ENCODE results near the gene FHL1.
A peak's percentile ranks its signal among the peaks of the same experiment; 100 is the strongest.
"Not testable (repeated sequence)": the region's sequence is repeated elsewhere in the genome, so short reads cannot be mapped to it uniquely, and the experiment has no call there.

FHL1 gene

DNA sequence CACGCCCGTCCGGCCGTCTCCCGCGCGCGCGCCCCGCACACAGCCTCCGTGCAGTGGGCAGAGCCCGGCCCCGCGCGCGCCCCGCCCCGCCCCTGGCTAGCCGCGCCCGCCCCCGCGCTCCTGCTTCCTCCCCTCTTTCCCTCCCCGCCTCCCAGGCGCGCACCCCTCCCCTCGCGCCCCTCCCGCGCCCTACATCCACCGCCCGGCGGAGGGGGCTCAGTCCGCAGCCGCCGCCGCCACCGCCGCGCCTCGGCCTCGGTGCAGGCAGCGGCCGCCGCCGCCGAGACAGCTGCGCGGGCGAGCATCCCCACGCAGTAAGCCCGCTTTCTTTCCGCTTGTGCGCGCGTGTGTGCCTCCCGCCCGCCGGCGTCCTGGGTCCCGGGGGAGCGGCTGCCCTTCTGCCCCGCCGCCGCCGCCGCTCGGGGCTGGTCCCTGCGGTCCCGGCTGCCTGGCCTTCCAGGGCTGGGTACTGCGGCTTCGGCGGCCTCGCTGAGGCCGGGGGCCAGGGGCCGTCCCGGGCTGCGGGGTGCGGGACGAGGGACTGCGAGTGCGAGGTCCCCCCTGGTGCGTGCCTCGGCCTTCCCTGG, at the start of gene FHL1:
Gene FHL1, plus strand, starts transcription at position 219 of the 587 bp plus-strand sequence.
- DNase-seq = peak; percentile 54 to 56

- no peak for DNase-seq
These were observed 49.2 kb upstream of the FHL1 start for GRCh38 chrX:136097871-136098805.

DNA sequence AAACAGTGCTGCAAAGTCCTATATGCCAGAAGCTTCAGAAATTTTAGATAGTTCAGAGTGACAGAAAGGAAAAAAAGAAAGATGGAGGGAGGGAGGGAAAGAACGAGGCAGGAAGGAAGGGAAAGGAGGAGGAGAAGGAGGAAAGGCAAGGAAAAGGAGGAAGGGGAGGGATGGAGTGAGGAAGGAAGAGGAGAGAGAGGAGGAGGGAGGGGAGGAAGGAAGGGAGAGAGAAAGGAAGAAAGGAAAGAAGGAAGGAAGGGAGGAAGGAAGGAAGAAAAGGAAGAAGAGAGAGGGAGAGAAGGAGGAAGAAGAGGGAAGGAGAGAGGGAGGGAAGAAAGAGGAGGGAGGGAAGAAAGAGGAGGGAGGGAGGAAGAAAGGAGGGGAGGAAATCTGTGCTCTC, 42.4 kb upstream of the FHL1 start:
- no peak for DNase-seq

DNA sequence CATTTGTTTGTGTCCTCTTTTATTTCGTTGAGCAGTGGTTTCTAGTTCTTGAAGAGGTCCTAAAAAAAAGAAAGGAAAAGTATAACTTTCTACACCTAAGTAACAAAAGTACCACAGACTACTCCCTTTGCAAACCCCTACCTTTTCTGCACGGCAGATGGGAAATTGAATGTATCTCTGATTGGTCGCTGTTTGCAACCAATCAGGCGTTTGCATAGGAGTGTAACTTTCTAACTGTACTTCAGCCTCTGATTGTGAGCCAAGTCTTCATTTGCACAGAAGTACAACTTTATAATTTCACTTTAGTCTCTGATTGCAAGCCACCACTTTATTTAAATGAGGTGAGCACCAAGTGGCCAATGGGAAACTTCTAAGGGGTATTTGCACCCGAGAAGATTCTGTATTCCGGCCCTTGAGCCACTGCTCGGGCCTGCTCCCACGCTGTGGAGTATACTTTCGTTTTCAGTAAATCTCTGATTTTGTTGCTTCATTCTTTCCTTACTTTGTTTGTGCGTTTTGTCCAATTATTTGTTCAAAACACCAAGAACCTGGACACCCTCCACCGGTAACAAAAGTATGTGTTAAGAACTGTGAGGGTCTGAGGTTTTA, 40.3 kb upstream of the FHL1 start:
- DNase-seq = no peak

GRCh38 chrX:136108905-136109304, 38.4 kb upstream of the FHL1 start:
- DNase-seq = not testable (repeated sequence)

DNA sequence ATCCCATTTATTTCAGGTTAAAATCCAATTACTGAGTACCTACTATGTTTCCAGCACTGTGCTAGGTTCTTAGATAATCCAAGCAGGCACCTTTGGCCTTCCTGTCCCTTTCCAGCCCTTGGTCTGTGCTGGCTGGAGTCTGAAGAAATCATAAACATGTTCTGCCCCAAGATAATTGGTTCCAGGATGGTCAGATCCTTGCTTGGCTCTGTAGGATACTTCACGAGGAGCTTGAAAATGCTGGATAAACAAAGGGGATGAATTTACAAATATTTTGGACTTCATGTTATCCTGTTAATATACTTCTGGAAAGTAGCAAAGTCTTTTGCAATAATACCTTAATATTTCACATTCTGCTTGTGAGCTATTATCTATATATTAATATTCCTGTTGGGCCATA, 35.0 kb upstream of the FHL1 start:
- no peak for DNase-seq

- DNase-seq = no peak
These were observed 34.6 kb upstream of the FHL1 start for GRCh38 chrX:136112778-136113177.

DNA sequence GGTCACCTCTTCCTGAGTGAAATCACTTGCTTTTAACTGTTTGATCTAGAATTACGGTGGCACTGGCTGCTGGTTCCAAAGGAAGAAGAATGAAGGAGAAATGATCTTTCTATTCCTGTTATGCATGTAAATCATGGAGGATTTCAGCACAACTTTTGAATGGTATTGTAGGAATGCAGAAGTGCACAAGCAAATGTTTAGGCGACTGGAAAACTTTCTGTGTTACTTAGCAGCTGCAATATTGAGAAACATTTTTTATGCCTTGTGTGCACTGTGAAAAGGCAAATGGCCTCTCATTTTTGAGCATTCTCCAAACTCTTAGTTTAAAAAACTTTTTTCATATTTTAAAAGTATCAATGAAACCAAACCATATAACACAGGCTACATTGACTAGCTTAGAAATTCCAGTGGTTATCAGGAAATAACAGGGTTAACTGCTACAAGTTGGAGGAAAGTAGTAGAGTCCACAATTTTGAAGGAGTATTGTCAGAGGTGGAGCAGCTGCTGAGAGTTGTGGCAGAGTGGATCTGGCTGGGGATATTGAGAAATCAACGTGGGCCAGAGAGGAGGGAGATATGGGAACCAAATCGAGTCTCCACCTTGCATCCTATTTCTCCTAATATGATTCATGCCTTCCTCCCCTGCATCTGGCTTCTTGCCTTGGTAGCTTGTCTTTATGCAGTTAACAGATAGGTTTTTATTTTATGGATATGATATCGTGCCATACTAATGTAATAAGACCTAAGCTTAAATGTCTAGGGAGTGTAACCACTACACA, 32.0 kb upstream of the FHL1 start:
- DNase-seq = no peak

GRCh38 chrX:136115904-136116297, 31.4 kb upstream of the FHL1 start:
- DNase-seq = no peak

DNA sequence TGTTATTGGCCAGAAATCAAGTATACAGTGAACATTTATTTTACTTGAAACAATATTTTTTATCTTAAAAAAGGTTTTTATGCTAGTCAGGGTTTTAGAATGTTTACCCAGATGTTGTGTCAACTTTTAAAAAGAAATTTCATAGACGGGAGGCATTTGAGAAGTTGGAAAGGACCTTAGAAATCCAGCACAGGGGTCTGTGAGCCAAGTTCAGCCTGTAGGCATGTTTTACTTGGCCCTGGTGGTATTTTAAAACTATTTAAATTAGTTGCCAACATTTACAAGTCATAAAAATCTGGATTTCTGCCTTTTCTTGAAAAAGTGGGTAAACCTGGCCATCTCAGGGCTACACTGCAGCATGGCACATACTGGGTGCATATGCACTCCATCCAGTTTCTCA, 25.5 kb upstream of the FHL1 start:
- DNase-seq = no peak

DNA sequence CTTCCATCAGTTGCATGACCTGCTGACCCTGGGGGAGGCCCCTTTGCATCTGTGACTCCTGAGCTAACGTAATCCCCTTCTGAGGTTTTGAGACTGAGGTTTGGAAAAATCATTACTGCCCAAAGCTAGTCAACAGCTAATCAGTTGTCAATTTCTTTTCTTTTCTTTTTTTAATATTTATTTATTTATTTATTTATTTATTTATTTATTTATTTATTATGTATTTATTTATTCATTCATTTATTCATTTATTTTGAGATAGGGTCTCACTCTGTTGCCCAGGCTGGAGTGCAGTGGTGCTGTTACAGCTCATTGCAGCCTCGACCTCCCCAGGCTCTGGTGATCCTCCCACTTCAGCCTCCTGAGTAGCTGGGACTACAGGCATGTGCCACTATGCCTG, 25.1 kb upstream of the FHL1 start:
- DNase-seq = no peak

GRCh38 chrX:136125106-136125505, 22.2 kb upstream of the FHL1 start:
- no peak for DNase-seq

DNA sequence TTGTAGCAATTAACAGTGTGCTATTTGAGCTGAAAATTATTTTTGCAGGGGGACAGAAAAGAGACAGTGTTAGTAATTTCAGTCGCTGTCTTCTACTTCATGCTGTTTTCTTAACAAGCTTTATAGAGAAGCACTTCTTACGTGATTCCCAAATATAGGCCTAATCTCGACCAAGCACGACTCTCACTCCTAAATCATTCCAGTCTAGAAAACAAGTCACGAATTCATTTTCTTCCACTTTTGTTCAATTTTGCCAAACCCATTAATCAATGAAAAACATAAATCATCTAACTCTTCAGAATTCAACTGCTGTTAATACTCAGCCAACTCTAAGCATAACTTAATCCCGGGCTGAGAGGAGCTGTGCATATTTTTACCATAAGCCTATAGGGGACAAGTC, 21.0 kb upstream of the FHL1 start:
- no peak for DNase-seq

GRCh38 chrX:136126872-136127406, 20.4 kb upstream of the FHL1 start:
- DNase-seq = no peak

DNA sequence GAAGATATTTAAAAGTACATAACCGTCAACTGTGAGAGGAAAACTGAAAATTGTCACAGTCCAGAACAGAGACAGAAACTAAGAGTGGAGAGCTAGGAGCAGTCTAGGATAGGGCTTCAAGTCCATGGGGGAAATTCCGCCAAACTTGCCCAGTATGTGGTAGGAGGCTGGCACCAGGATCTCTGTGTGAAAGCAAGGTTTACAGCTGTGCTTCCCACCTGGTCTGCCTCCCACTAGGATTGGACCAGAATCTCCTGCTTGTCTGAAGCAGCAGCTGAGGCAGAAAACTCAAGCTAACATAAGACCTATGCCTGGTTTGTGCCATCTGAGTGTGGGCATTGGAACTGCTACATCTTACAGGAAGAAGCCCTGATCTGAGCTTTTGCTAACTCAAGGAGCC, 18.6 kb upstream of the FHL1 start:
- DNase-seq = no peak

DNA sequence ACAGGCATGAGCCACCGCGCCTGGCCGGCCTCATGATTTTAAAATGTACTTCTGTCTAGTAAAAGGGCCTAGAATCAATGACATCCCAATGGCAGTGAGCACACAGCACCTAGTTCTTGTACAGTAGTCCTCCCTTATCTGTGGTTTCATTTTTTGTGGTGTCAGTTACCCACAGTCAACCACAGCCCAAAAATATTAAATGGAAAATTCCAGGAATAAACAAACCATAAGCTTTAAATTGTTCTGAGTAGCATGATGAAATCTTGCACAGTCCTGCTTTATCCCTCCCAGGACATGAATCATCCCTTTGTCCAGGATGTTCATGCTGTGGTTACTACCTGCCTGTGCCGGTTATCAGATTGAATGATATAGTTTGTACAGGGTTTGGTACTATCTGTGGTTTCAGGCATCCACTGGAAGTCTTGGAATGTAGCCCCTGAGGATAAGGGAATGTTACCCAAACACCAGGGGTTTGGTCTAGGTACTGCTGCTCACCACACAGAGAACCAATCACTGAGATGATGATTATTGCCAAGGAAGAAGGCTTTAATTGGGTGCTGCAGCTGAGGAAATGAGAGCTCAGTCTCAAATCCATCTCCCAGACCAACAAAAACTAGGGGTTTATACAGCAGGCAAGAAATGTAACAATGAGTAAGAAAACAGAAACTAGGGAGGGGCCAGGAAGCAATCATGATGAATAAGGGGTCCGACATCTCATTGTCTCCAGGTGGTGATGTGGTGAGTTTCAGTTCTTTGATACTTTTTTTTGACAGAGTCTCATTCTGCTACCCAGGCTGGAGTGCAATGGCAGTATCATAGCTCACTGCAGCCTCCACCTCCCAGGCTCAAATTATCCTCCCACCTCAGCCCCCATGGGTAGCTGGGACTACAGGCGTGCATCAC, 16.2 kb upstream of the FHL1 start:
- peak in 1 of 2 experiments; percentile 13 for DNase-seq

- DNase-seq = no peak
These were observed 8.4 kb upstream of the FHL1 start for GRCh38 chrX:136138939-136139338.

DNA sequence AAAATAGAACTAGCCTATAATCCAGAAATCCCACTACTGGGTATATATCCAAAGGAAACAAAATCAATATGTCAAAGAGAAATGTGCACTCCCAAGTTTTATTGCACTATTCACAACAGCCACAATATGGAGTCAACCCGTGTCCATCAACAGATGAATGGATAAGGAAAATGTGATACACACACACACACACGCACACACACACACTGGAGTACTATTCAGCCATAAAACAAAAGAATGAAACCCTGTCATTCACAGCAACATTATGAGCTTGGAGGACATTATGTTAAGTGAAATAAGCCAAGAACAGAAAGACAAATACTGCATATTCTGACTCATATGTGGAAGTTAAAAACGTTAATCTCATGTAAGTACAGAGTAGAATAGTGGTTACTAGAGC, 5.8 kb upstream of the FHL1 start:
- no peak for DNase-seq

DNA sequence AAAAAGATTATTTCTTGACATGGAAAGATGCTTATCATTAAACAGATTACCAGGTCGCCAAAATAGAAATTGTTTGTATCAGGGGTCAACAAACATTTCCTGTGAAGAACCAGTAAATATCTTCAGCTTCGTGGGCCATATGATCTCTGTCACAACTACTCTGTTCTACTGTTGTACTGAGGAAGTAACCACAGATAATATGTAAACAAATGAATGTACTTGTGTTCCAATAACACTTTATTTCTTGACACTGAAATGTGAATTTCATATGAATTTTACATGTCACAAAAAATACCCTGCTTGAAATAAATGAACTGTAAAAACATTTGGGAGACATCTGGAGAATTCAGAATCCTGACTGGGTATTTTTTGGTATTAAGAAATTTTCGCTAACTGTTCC, 4.7 kb upstream of the FHL1 start:
- DNase-seq = no peak

- DNase-seq = no peak
These were observed 3.6 kb upstream of the FHL1 start for GRCh38 chrX:136143711-136144110.

- DNase-seq = peak; percentile 22 to 42
These were observed 569 bp upstream of the FHL1 start for GRCh38 chrX:136146614-136147314.
